Activated CD4-positive, alpha-beta T cell treated with anti-CD3 and anti-CD28 coated beads, Interleukin-2, Interleukin-4, amounts not matched to agents 100 ng/mL and 50 ng/mL, durations not matched to agents 16 hours and 8 hours (primary cell): ENCODE data around the gene HDAC8.
"Not testable (repeated sequence)": the region's sequence is repeated elsewhere in the genome, so short reads cannot be mapped to it uniquely, and the experiment has no call there.

Experiments used
- DNase-seq: peaks from one replicate; pipeline ENCODE4 v3.0.0-alpha.2; 2020; ENCODE audit warnings: low spot score

HDAC8 gene

DNA sequence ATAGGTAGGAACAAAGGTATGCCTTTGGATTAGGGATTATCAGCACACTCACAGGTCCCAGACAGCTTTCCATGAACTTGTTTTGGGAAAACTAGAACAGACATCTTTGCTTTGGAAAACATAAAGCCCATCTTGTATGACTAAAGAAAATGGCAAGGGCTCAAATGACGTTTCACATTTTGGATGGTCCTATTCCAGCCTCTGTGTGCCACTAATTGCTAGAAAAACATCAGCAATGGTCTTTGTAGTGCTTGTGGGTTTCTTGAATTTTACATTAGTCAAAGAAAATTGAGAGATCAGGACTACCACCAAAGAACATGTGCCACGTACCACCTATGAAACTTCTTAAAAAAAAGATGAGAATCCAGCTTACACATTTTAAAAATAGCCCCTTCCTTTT lies 111.4 kb downstream of the HDAC8 start:
- DNase-seq: no peak

DNA sequence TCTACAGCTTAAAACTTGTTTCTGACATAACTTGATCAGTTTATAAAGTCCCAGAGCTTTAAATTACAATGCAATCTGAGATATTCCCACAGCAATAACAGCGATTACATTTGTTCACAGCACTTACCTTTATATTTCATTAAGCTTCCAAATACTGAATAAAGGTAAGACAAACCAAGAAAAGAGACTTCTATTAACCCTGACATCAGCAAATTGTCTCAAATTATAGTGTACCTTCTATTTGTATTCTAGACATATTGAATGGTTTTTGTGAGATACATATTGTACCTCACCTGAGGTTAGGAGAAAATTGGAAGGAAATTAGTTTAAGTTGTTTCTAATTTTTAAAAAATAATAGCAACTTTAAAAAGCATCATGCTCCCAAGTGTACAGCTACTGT lies 111.9 kb downstream of the HDAC8 start:
- DNase-seq: no peak

DNA sequence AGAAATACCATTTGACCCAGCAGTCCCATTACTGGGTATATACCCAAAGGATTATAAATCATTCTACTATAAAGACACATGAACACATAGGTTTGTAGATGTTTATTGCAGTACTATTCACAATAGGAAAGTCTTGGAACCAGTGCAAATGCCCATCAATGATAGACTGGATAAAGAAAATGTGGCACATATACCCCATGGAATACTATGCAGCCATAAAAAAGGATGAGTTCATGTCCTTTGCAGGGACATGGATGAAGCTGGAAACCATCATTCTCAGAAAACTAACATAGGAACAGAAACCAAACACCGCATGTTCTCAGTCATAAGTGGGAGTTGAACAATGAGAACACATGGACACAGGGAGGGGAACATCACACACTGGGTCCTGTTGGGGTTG lies 123.6 kb downstream of the HDAC8 start:
- DNase-seq: not testable (repeated sequence)

DNA sequence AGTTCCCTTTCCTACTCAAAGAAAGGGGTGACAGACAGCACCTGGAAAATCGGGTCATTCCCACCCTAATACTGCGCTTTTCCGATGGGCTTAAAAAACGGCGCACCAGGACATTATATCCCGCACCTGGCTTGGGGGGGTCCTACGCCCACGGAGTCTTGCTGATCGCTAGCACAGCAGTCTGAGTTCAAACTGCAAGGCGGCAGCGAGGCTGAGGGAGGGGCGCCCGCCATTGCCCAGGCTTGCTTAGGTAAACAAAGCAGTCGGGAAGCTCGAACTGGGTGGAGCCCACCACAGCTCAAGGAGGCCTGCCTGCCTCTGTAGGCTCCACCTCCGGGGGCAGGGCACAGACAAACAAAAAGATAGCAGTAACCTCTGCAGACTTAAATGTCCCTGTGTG lies 131.9 kb downstream of the HDAC8 start:
- not testable (repeated sequence) for DNase-seq

DNA sequence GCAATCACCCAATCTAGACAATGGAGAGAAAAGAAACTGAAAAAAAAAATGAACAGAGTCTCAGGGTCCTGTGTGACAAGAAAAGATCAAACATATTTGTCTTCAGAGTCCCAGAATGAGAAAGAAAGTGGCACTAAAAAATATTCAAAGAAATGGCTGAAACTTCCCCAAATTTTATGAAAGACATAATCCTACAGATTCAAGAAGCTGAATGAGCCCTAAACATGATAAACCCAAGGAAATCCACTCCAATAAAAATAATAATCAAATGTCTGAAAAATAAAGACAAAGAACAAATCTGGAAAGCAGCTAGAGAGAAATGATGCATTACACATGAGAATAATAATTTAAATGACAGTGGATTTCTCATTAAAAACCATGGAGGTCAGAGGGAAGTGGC lies 136.6 kb downstream of the HDAC8 start:
- no peak for DNase-seq

DNA sequence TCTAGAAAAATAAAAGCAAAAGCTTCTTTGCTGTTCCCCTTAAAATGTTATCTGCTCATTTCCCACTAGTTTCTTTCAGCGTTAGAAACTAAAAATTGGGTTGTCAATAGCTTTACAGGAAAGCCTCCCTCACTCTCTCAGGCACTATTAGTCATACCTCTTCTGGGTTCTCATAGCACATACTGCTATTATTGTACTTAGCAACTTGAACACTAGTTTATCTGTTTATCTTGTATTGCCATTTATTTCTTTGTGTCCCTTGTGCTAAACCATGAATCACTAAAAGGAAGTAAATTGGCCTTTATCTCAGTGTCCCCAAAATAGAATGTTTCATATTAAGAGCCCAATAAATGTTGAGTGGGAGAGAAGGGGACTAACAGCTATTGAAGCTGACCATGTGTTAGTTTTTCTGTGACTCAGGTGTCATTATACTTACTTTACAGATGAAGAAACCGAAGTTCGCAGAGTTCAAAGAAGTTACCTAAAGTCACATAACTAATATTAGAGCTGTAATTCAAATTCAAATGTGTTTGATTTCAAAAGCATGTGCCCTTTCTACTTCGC lies 142.2 kb downstream of the HDAC8 start:
- DNase-seq: no peak

DNA sequence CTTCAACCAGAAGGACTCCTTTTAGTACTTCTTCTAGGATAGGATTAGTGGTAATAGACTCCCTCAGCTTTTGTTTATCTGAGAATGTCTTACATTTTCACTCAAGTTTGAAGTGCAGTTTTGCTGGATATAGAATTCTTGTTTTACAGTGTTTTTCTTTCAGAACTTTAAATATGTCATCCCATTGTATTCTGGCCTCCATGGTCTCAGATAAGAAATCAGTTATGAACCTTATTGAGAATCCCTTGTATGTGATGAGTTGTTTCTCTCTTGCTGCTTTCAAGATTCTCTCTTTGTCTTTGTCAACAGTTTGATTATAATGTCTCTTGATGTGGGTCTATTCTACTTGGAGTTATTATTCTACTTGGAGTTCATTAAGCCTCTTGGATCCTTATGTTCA lies 150.8 kb downstream of the HDAC8 start:
- no peak for DNase-seq

DNA sequence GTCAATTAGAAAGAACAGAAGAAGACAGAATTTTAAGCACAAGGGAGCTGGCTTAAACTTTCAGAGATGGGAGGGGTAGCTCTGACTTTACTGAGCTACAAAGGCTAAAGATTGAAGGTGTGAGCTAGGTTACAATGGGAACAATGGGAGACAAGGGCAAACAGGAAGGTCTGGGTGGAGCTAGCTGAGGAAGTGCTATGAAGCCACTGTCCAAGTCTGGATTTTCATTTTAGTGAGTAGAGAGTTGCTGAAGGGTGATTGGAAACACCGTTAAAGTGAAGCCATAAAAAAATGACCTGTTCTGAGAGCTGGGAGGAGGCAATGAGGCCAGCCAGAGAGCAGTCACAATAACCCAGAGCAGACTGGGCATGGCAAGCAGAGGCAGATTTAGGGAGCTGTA lies 162.7 kb downstream of the HDAC8 start:
- DNase-seq: no peak

DNA sequence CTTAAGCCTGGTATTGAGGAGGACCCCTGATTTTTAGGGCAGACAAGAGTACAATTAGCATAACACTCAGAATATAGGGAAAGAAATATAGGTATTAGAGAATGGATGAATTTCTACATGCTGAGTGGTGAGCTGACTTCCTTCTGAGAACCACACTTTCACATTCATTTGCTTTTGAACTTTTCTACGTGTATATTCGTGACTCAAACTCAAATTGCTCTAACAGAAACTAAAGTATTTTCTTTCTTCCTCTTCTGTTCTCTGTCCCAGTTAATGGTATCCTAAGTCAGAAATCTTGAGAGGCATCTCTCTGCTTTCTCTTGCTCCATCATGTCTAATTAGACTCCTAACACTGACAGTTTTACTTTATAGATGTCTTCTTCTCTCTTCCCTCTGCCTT lies 163.8 kb downstream of the HDAC8 start:
- DNase-seq: no peak

DNA sequence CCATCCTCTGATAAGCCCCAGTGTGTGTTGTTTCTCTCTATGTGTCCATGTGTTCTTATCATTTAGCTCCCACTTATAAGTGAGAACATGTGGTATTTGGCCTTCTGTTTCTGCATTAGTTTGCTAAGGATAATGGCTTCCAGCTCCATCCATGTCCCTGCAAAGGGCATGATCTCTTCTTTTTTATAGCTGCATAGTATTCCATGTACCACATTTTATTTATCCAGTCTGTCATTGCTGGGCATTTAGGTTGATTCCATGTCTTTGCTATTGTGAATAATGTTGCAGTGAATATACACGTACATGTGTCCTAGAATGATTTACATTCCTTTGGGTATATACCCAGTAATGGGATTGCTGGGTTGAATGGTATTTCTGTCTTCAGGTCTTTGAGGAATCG lies 167.5 kb downstream of the HDAC8 start:
- DNase-seq: not testable (repeated sequence)

DNA sequence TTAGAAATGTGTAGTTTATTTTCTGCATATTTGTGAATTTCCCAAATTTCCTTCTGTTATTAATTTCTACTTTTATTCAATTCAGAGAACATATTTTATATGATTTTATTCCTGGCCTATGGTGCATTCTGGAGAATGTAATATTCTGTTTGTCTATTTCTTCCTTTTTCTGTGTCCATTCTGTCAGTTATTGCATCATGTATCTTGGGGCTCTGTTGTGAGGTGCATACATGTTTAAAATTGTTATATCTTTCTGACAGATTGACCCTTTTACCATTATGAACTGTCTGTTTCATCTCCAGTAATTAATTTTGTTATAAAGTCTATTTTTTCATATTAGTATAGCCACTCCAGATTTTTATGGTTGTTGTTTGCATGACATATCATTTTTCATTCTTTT lies 170.0 kb downstream of the HDAC8 start:
- DNase-seq: no peak

DNA sequence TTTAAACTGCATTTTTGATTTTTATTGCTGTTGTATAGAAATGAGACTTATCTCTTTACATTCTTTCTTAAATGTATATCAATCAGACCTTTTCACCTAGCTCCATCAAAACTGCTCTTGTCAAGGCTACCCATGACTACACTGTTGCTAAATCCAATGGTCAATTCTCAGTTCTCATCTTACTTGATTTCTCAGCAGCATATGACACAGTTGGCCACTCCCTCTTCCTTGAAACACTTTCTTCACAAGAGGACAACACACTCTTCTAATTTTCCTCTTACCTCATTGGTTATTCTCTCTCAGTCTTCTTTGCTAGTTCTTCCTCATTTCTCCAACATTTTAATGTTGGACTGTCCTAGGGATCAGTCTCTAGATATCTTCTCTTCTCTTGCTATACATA lies 172.8 kb downstream of the HDAC8 start:
- DNase-seq: no peak

DNA sequence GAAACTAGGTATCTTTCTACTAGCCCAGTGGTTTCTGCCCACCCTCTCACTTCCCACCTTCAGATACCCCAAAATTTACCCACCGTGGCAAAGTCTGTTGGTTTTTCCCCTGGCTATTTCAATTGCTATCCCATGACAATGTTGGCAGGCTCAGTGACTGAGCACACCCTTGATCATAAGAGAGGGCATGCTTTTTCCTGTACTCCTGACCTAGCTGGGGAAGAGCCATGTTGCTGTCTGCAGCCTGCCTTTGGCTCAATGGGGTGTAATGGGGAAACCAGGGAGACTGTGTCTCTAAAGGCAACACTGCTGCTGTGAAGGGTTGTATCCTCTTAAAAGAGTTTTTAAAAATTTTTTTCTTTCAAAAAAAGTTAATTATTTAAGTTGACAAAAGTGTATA lies 176.5 kb downstream of the HDAC8 start:
- no peak for DNase-seq

DNA sequence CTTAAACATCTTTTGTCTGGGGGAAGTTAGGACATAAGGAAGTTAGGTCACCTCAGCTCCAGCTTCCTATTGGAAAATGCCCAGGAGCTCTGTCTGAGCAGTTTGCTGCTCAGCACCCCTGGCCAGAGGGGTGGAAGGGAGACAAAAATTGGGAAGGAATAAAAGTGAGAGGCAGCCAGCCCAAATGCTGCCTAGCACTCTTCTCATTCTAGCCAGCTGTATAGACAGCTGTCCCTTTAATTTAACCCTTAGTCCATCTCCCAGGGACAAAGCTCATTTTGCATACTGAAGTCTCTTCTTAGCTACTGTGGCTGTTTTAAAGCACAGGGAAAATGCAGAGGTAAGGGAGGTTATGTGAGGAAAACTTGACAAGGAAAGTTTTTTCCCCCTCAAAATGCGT lies 177.4 kb downstream of the HDAC8 start:
- DNase-seq: no peak

DNA sequence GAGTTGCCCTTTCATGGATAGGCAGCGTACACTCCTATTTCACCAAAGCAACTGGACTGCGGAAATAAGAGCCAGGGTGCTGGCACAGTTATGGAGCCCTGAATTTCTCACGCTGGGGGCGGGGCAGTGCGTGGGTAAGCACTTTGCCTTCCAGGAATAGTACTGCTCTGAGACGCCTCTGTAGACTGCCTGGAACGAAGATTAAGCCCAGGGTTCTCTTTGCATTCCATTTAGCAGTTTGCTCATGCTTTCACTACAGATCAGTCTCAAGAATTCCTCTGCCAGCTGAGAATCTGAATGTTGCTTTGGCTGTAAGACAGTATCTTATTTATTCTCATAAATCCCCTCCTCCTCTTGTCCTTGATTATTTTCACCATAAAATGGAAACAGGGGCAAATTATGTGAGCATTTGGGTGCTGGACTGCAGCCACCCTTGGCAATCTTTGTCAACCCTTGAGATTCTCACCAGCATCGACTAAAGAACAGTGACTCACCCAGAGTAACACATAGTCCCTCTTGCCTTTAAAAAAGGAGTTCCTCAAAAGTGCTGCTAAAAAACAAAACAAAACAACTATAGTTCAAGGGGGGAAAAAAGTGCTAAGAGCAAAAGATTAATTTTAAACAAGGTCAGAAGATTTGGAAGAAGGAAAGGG lies 178.0 kb downstream of the HDAC8 start:
- DNase-seq: no peak

DNA sequence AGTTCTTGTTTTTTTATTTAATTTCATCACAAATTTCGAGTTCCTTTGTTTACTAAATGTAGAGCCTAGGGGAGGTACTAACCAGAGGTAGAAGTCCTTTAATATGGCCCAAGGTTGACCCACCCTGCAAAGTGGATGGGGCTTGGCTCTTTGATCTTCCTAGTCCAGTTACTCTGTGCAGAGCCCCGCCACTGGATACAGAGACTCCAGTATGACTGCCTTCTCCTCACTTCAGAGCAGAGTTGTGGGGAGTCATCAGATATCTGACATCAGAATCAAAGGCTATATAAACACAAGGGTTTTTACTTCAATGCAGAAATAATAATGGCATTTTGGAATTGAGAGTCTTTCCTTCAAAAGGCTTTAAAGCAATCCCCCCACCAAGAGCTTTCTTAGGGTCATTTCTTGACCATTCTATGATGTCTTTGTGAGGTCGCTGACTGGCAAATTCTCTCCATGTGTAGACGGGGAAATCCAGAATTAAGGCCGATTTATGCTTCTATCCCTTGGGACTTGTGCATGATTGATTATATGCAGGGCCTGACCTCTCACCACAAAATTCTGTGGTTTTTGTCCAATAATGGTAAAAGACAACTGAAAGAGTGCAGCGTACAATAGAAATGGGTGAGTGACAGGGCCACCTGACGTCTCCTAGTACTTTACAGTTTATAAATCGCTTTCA lies 178.7 kb downstream of the HDAC8 start:
- no peak for DNase-seq

DNA sequence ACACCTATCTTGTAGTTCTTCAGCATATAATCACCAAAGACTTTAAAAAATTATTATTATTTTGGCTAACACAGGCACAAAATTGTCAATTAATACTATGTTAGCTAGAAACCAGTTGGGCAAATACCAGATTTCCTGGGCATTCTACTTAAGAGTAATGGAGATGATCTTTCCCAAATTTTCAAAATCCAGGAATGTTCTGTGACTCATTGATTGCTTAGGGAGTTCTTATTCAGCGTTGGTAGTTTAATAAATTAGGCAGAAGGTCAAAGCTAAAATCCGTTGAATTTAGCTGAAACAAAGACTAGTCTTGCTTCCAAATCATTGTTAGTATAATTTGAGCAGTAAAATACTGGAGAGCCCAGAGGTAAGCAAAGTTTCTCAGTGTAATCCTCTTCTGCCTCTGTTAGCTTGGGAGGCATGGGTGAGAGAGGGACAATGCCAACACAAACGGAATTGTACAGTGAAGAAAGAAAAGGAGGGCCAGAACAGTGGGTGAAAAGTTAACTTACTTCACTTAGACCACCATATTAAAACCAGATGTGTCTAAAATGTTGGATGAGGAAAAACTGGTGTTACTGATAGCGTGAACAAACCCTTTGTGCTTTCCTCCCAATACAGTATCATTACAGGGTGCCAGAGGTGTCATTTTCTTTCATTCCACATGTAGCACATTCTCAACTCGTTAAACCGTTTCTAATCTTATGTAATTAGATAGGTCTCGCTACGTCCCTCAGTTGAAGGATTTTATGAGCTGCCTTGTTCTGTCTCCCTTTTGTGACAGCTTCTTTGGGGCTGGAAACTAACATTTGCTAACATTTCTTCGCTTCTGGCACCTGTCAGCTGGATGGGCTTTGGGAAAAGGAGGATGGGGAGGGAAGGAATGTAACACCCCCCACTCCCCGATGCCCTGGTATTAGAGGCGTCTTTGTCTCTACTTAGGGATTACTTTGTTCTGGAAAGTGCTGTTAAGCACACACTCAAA lies 179.5 kb downstream of the HDAC8 start:
- DNase-seq: no peak

DNA sequence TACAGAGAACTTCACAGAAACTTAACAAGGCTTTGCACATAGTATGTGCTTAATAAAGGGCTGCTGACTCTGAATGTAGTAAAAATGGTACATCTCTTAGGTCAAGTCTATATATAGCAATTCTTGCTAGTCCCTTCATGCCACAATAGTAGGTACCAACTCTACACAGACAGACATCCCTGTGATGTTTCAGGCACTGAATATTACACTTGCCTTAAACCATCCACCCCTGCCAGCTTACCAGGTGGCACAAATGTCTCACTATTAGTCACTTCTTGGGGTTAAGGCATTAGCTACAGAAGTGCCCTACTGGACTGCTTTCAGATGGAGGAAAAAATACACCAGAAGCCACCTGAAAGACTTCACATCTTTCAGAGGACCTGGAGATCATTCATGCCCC lies 180.6 kb downstream of the HDAC8 start:
- DNase-seq: no peak

DNA sequence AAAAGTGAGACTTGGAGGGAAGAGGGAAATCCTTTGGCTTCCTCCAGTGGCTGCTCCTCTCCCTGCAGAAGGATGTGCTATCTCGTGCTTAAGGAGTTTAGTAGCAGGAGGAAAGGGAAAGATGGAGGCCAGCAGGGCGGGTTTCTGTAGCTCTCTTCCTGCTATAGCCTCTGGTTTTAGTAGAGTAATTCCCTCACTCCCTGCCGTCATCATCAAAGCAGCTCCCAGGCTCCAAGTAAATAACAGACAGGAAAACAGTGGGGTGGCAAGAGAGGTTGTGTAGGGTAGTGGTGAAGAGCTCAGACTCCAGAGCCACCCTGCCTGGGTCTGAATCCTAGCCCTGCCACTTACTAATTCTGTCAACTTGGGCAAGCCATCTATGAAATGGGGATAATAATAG lies 185.4 kb downstream of the HDAC8 start:
- DNase-seq: no peak

DNA sequence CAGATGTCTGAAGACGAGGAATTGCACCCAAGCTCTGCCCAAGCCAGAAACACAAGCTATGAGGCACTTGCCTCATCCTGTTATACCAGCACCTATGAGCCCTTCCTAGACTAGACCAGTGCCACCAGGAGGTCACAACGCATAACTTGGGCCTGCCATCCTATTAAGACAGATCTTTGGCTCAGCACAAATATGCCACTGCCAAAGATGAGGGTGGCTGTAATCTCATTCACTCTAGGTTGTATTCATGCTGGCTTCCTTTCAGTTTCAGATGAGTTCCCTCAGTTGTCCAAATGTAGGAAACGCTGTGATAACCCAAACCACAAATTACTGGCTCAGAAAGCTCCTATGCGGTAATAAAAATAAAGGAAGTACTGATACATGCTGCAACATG lies 190.4 kb downstream of the HDAC8 start:
- DNase-seq: no peak

DNA sequence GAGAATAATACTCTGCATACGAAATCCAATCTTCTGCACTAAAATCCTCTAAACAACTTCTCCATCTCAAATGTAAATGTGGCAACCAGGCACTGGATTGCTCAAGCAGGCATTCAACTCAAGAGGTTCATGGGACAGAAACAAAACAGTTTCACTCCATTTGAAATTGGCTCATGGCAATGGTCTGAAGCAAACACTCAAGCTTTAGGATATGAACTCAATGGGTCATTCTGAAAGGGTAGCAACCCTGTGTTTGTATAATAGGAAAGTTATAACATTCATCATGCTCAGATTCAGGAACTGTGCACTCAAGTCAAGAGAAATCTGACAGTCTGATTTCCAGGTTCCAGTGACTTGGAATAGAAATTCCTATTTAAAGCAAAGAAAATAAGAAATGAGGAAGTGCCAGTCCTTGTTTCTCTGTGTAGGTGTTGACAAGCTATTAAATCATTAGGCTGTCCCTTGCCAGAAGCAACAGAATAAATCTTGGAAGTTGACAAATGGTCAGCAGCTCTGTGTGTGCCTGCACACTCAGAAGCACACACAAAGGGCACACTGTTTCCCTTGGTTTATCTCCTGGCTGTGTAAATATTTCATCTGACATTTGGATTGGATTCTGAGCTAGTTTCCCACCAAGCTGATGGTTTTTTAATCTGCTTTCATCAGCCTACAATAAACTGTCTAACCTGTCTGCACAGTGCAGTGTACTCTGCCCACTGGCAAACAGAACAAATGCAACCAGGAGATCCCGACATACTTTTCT lies 191.0 kb downstream of the HDAC8 start:
- no peak for DNase-seq

DNA sequence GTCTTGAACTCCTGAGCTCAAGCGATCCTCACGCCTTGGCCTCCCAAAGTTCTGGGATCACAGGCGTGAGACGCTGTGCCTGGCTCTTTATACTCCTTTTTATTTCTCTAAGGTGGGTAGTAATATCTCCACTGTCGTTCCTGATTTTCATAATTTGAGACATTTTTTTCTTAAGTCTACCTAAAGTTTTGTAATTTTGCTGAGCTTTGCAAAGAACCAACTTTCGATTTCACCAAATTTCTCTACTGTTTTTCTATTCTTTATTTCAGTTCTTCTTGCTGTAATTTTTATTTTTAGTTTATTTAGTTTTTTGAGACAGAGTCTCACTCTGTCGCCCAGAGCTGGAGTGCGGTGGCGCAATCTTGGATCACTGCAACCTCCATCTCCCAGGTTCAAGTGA lies 196.5 kb downstream of the HDAC8 start:
- no peak for DNase-seq
